Coronary artery (tissue), 2 donors: ENCODE data around the gene UBE2F.

Source experiments
- DNase-seq: peaks from one replicate; pipeline ENCODE4 v3.0.0-alpha.2; 2017; ENCODE audit warnings: low spot score
- H3K27ac ChIP-seq, 2 donors: fragments of 200-600 bp; sonication (generic); one replicate each; pipeline ENCODE4 v1.5.1; 2016 to 2019
- H3K4me3 ChIP-seq: fragments of 200-600 bp; sonication (generic); 2 replicates; pipeline ENCODE4 v1.5.1; 2016; ENCODE audit warnings: mild to moderate bottlenecking, moderate library complexity
- TF ChIP-seq, protein P1 (sequence below): fragments of 200-600 bp; sonication (generic); IDR thresholded peaks from one replicate; pipeline ENCODE4 v1.5.1; 2019; ENCODE audit warnings: antibody characterized with exemption

The UBE2F gene

DNA sequence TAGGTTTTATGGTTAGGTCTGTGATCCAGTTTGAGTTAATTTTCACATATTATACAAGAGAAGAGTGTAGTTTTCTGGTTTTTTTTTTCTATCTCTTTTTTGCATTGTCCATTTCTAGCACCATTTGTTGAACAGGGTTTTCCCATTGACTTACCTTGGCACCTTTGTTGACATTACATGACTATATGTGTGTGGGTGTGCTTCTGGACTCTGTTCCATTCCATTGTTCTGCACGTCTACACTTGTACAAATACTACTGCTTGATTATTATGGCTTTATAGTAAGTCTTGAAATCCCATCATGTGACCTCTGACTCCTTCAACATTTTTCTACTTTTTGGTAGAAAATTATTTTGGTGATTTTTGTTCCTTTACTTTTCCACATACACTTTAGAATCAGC, 38.7 kb downstream of the UBE2F start:
- DNase-seq = no peak

DNA sequence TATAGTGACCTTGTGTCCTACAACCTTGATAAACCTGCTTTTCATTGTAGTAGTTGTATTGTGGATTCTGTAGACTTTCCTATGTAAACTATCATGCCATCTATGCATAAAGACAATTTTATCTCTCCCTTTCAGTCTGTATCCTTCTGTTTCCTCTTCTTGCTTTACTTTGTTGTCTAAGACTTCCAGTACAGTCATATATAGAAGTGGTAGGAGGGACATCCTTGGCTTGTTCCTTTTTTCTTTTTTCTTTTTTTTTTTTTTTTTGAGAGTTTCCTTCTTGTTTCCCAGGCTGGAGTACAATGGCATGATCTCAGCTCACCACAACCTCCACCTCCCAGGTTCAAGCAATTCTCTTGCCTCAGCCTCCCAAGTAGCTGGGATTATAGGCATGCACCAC, 39.7 kb downstream of the UBE2F start:
- H3K27ac ChIP-seq = no peak overlapping the region
- no peak for DNase-seq
- TF ChIP-seq, protein P1, sequence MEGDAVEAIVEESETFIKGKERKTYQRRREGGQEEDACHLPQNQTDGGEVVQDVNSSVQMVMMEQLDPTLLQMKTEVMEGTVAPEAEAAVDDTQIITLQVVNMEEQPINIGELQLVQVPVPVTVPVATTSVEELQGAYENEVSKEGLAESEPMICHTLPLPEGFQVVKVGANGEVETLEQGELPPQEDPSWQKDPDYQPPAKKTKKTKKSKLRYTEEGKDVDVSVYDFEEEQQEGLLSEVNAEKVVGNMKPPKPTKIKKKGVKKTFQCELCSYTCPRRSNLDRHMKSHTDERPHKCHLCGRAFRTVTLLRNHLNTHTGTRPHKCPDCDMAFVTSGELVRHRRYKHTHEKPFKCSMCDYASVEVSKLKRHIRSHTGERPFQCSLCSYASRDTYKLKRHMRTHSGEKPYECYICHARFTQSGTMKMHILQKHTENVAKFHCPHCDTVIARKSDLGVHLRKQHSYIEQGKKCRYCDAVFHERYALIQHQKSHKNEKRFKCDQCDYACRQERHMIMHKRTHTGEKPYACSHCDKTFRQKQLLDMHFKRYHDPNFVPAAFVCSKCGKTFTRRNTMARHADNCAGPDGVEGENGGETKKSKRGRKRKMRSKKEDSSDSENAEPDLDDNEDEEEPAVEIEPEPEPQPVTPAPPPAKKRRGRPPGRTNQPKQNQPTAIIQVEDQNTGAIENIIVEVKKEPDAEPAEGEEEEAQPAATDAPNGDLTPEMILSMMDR = no peak
- no peak overlapping the region for H3K4me3 ChIP-seq

More for the DNA sequence above, 38.7 kb downstream of the UBE2F start:
- Histone ChIP-seq H3K4me3 (no peak overlapping the region), H3K27ac (no peak overlapping the region)
- TF ChIP-seq, protein P1 = no peak

DNA sequence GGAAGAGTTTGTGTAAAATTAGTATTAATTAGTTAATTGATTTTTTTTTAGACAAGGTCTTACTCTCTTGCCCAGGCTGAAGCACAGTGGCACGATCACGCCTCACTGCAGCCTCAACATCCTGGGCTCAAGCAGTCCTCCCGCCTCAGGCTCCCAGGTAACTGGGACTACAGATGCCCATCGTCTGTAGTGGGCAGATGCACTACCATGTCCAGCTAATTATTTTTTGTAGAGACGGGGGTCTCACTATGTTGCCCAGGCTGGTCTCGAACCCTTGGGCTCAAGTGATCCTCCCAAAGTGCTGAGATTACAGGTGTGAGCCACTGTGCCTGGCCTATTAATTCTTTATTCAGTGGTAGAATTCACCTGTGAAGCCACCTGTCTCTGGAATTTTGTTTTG, 41.1 kb downstream of the UBE2F start:
- H3K27ac ChIP-seq = no peak overlapping the region
- no peak for DNase-seq
- TF ChIP-seq, protein P1 = no peak
- no peak overlapping the region for H3K4me3 ChIP-seq

DNA sequence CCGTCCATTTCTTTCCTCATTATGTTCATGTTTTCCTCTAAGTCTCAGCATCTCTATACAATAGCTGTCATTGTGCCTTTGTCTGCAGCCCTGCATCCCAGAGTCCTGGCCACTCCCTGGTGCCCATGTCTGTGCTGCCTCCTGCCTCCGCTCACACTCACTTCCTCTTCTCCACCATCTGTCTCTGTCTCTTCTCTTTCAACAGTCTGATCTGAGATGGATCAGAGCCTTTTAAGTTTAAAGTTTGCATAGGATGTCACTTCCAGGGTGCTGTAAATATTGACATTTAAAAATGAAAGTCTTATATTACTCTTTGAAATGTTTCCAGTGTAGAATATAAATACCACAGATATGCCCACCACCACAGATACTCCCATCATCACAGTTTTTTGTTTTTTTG, 42.7 kb downstream of the UBE2F start:
- TF ChIP-seq, protein P1 = no peak
- no peak overlapping the region for H3K4me3 ChIP-seq
- no peak overlapping the region for H3K27ac ChIP-seq
- no peak for DNase-seq

DNA sequence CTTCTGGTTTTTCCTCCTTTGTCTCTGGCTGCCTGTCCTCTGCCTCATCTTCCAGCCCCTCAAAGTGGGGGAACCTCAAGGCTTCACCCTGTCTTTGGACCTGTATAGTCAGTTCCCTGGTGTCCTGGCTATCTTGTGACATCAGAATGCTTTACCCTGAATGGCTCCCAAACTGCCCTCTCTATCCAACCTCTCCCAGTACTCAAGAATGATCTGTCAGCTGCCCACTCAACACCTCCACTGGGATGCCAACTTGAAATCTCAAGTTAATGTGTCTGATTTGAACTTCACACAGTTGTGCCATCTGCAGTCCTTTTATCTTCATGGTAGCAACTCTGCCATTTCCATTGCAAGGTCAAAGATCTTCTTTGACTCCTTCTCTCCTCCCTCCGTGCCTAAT, 43.8 kb downstream of the UBE2F start:
- TF ChIP-seq, protein P1 = no peak
- no peak overlapping the region for H3K27ac ChIP-seq
- no peak overlapping the region for H3K4me3 ChIP-seq
- DNase-seq = no peak

DNA sequence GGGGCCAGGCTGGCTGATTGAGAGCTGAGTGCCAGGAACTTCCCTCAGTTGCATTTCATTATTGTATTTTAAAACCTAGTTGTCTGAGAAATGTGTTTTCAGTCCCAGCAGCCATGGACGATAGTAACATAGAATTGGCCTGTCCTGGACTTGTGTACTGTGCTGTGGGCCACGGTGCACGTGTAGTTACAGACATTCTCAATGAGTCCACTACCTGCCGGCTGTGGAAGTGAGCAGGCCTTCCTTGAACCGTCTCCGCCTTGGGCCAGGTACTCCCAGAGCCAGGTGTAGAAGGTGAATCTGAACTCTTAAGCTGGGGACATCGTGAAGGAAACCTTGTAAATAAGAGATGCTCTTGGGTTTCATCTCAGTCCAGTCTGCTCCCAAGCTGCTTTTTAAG, 47.0 kb downstream of the UBE2F start:
- no peak for DNase-seq
- Histone ChIP-seq H3K4me3 (no peak overlapping the region), H3K27ac (no peak overlapping the region)
- TF ChIP-seq, protein P1 = no peak

DNA sequence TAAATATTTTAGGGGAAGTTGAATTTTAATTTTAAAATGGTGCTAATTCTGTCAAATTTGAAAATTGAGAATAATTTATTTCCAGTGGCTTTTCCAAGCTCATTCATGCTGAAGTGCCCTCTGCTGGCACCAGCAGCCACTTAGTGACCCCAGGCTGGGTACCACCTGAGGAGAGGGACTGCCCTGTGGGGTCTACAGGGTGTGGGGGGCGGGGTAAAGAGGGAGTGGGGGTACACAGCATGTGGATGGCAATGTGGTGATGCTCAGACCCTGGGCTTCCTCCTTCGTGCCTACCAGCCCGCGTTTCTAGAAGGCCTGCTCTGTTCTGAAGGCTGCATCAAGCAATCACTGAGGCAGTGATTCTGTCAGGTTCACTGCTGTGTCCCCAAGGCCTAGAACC, 48.9 kb downstream of the UBE2F start:
- TF ChIP-seq, protein P1 = no peak
- Histone ChIP-seq H3K4me3 (no peak overlapping the region), H3K27ac (no peak overlapping the region)
- DNase-seq = no peak
